ENCODE measurements around the gene TENM4. TPM values are rescaled to one million over a fixed set of nuclear protein-coding genes. Genes with fewer than 3 reads are reported as not detected.

Gene TENM4
- total RNA-seq, 2 donors from 2014 or later = 68.2 to 130 TPM

GRCh38 chr11:78733031-78733430 is 707.8 kb downstream of the TENM4 start:
- Histone ChIP-seq H3K27ac (ENCODE audit: low read depth, low read length) (no peak overlapping the region), H3K27me3 (ENCODE audit: control insufficient read depth, insufficient read depth, low read length, poor library complexity, severe bottlenecking) (no peaks in the 10 kb centered on the region), H3K9me3 (ENCODE audit: control insufficient read depth, low read length) (no peaks in the 10 kb centered on the region), H3K4me3 (ENCODE audit: low read length) (no peak overlapping the region), H3K4me1 (ENCODE audit: control insufficient read depth, insufficient read depth, low read length) (no peaks in the 10 kb centered on the region), H3K9ac (ENCODE audit: extremely low read depth, low read length, poor library complexity, severe bottlenecking) (no peak overlapping the region), H3K36me3 (ENCODE audit: control insufficient read depth, insufficient read depth, low read length) (peaks cover 10% of the 10 kb centered on the region)
- H3K36me3 Mint-ChIP-seq (ENCODE audit: low read depth) = peaks cover 45% of the 10 kb centered on the region
- no peaks in the 10 kb centered on the region for H3K27me3 Mint-ChIP-seq (ENCODE audit: insufficient read depth)
- DNase-seq = no peak
- no peak for TF ChIP-seq CTCF (conservative IDR thresholded peaks at IDR 0.05)
- H3K4me3 Mint-ChIP-seq = no peak overlapping the region
- H3K27ac Mint-ChIP-seq = no peak overlapping the region
- no peaks in the 10 kb centered on the region for H3K9me3 Mint-ChIP-seq
- H3K4me1 Mint-ChIP-seq = no peaks in the 10 kb centered on the region

- Histone ChIP-seq H3K9ac (ENCODE audit: extremely low read depth, low read length, poor library complexity, severe bottlenecking) (no peak overlapping the region), H3K4me1 (ENCODE audit: control insufficient read depth, insufficient read depth, low read length) (no peaks in the 10 kb centered on the region), H3K27me3 (ENCODE audit: control insufficient read depth, insufficient read depth, low read length, poor library complexity, severe bottlenecking) (no peaks in the 10 kb centered on the region), H3K27ac (ENCODE audit: low read depth, low read length) (no peak overlapping the region), H3K4me3 (ENCODE audit: low read length) (no peak overlapping the region), H3K9me3 (ENCODE audit: control insufficient read depth, low read length) (no peaks in the 10 kb centered on the region), H3K36me3 (ENCODE audit: control insufficient read depth, insufficient read depth, low read length) (peaks cover 13% of the 10 kb centered on the region)
- TF ChIP-seq CTCF (conservative IDR thresholded peaks at IDR 0.05) = no peak
- Mint-ChIP-seq H3K27me3 (ENCODE audit: insufficient read depth) (no peaks in the 10 kb centered on the region), H3K27ac (peak overlapping the region; percentile 39), H3K36me3 (ENCODE audit: low read depth) (peaks cover 37% of the 10 kb centered on the region), H3K4me3 (no peak overlapping the region), H3K9me3 (no peaks in the 10 kb centered on the region), H3K4me1 (no peaks in the 10 kb centered on the region)
- WGBS, 2 experiments (ENCODE audit: insufficient coverage in 1 of 2, insufficient read length in 1 of 2) = 88 to 93% methylated on average over 11 of the region's 11 CpGs
- no peak for DNase-seq
Observed at GRCh38 chr11:78732246-78732645, 708.6 kb downstream of the TENM4 start.

GRCh38 chr11:78731027-78731426 is 709.8 kb downstream of the TENM4 start:
- no peak for TF ChIP-seq CTCF (conservative IDR thresholded peaks at IDR 0.05)
- WGBS, 2 experiments (ENCODE audit: insufficient coverage in 1 of 2, insufficient read length in 1 of 2) = 74 to 87% methylated on average over 3 to 5 of the region's 5 CpGs

More at GRCh38 chr11:78731027-78731426, 709.8 kb downstream of the TENM4 start:
- Histone ChIP-seq H3K4me1 (ENCODE audit: control insufficient read depth, insufficient read depth, low read length) (no peaks in the 10 kb centered on the region), H3K9me3 (ENCODE audit: control insufficient read depth, low read length) (no peaks in the 10 kb centered on the region), H3K9ac (ENCODE audit: extremely low read depth, low read length, poor library complexity, severe bottlenecking) (no peak overlapping the region), H3K36me3 (ENCODE audit: control insufficient read depth, insufficient read depth, low read length) (peaks cover 22% of the 10 kb centered on the region), H3K4me3 (ENCODE audit: low read length) (no peak overlapping the region), H3K27me3 (ENCODE audit: control insufficient read depth, insufficient read depth, low read length, poor library complexity, severe bottlenecking) (no peaks in the 10 kb centered on the region), H3K27ac (ENCODE audit: low read depth, low read length) (no peak overlapping the region)
- Mint-ChIP-seq H3K9me3 (no peaks in the 10 kb centered on the region), H3K4me3 (no peak overlapping the region), H3K27me3 (ENCODE audit: insufficient read depth) (no peaks in the 10 kb centered on the region), H3K27ac (no peak overlapping the region), H3K36me3 (ENCODE audit: low read depth) (peaks cover 35% of the 10 kb centered on the region), H3K4me1 (no peaks in the 10 kb centered on the region)
- DNase-seq = no peak

Measured in endodermal cell (in vitro differentiated cells).